Neutrophil (primary cell): ENCODE measurements around the gene MISP.

Experiments used
- H3K27ac ChIP-seq: fragments of 200-600 bp; sonication (generic); 2 replicates; pipeline ENCODE4 v1.5.1; 2016; ENCODE audit warnings: mild to moderate bottlenecking, moderate library complexity
- H3K27me3 ChIP-seq: fragments of 200-600 bp; sonication (generic); 2 replicates; pipeline ENCODE4 v1.6.0; 2016; ENCODE audit warnings: mild to moderate bottlenecking
- H3K36me3 ChIP-seq: fragments of 200-600 bp; sonication (generic); 2 replicates; pipeline ENCODE4 v1.5.1; 2017
- H3K4me1 ChIP-seq, 2 experiments: fragments of 200-600 bp in 1 of 2; sonication (generic) in 1 of 2; 1 replicate in 1 of 2; 2 replicates in 1 of 2; pipeline versions ENCODE4 v1.5.1 to v1.6.1; 2013 to 2016; ENCODE audit warnings: low read depth in 1 of 2, low read length in 1 of 2, mild to moderate bottlenecking in 1 of 2, moderate library complexity in 1 of 2; ENCODE audit not compliant: control insufficient read depth in 1 of 2, insufficient read depth in 1 of 2
- H3K4me3 ChIP-seq, 2 experiments: fragments of 200-600 bp in 1 of 2; sonication (generic) in 1 of 2; 1 replicate in 1 of 2; 2 replicates in 1 of 2; pipeline ENCODE4 v1.5.1; 2013 to 2016; ENCODE audit warnings: low read depth in 1 of 2, low read length in 1 of 2, mild to moderate bottlenecking in 1 of 2, moderate library complexity in 1 of 2
- H3K9me3 ChIP-seq: fragments of 200-600 bp; sonication (generic); 2 replicates; pipeline ENCODE4 v1.5.1; 2016
- TF ChIP-seq, protein P1 (sequence below): fragments of 200-600 bp; sonication (generic); IDR thresholded peaks from 2 replicates; pipeline ENCODE4 v1.5.1; 2016; ENCODE audit warnings: antibody characterized with exemption

Gene MISP

DNA sequence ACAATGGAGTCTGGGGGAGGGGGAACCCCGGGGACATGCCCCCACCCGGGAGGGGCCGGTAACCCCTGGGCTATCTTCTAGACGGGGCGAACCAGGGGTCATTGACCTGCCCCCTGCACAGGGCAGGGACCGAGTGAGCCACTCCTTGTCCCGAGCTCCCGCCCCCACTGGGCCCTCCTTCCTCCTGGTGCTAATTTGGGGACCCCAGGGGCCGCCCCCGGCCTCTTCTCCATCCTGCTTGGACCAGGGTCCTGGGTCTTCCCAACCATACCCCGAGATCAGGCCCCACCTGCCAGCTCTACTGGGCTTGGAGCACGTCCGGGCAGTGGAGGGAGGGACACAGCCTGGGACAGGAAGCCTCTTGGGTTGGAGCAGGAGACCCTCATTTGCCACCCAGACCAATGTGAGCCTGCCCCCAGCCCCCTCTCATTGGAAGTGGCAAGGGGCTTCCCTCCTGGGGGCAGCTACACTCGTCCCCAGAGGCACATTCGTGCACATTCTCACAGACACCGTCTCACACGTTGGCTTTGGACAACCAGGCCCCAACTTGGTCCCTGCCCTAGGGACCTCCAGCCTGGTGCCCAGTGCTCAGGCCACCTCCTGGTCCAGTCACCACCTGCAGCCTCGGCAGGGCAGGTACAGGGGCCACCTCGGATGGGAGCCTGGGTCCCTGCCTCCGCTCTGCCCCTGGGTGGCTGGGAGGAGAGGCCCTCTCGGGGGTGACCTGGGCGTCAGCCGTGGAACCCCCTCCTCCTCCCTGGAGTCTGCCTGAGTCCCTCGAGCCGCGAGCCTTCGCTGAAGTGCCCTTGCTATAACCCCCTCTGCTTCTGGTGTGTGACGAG lies 3.3 kb upstream of the MISP start:
- Histone ChIP-seq H3K4me1 (no peaks in the 10 kb centered on the region), H3K9me3 (peaks cover 4% of the 10 kb centered on the region), H3K36me3 (no peaks in the 10 kb centered on the region), H3K27ac (no peak overlapping the region), H3K27me3 (peaks cover 19% of the 10 kb centered on the region), H3K4me3 (no peak overlapping the region)
- TF ChIP-seq, protein P1, sequence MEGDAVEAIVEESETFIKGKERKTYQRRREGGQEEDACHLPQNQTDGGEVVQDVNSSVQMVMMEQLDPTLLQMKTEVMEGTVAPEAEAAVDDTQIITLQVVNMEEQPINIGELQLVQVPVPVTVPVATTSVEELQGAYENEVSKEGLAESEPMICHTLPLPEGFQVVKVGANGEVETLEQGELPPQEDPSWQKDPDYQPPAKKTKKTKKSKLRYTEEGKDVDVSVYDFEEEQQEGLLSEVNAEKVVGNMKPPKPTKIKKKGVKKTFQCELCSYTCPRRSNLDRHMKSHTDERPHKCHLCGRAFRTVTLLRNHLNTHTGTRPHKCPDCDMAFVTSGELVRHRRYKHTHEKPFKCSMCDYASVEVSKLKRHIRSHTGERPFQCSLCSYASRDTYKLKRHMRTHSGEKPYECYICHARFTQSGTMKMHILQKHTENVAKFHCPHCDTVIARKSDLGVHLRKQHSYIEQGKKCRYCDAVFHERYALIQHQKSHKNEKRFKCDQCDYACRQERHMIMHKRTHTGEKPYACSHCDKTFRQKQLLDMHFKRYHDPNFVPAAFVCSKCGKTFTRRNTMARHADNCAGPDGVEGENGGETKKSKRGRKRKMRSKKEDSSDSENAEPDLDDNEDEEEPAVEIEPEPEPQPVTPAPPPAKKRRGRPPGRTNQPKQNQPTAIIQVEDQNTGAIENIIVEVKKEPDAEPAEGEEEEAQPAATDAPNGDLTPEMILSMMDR: no peak

DNA sequence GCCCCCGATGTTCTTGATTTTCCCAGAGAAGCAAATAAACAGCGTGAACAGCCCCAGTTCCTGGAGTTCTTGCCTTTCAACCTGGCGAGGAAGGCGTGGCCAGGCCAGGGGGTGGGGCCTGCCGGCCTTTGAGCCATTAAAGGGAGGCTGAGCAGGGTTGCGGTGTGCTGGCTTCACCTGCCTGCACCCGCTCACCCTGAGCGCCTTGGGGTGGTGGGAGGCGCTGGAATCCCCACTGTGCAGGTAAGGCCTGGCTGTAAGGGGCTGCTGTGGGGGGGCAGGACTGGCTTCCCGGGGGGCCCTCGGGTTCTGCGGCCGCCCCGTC lies 2.7 kb upstream of the MISP start:
- TF ChIP-seq, protein P1: no peak
- no peak overlapping the region for H3K4me3 ChIP-seq
- no peaks in the 10 kb centered on the region for H3K4me1 ChIP-seq
- H3K9me3 ChIP-seq: peaks cover 4% of the 10 kb centered on the region
- no peaks in the 10 kb centered on the region for H3K36me3 ChIP-seq
- H3K27me3 ChIP-seq: peaks cover 24% of the 10 kb centered on the region
- no peak overlapping the region for H3K27ac ChIP-seq

- H3K4me3 ChIP-seq: no peak overlapping the region
These were observed 1.1 kb upstream of the MISP start for GRCh38 chr19:749811-750210.

GRCh38 chr19:751501-752341 lies 809 bp downstream of the MISP start:
- TF ChIP-seq, protein P1: no peak
- no peak overlapping the region for H3K27ac ChIP-seq
- no peaks in the 10 kb centered on the region for H3K4me1 ChIP-seq
- H3K4me3 ChIP-seq: no peak overlapping the region
- H3K9me3 ChIP-seq: peaks cover 4% of the 10 kb centered on the region
- H3K27me3 ChIP-seq: peaks cover 31% of the 10 kb centered on the region
- no peaks in the 10 kb centered on the region for H3K36me3 ChIP-seq

More at GRCh38 chr19:749811-750210, 1.1 kb upstream of the MISP start:
- TF ChIP-seq, protein P1: no peak
- Histone ChIP-seq H3K27ac (no peak overlapping the region), H3K9me3 (peaks cover 4% of the 10 kb centered on the region), H3K4me1 (no peaks in the 10 kb centered on the region), H3K27me3 (peaks cover 31% of the 10 kb centered on the region), H3K36me3 (no peaks in the 10 kb centered on the region)

- no peak overlapping the region for H3K4me3 ChIP-seq
- no peaks in the 10 kb centered on the region for H3K36me3 ChIP-seq
- TF ChIP-seq, protein P1: no peak
- peaks cover 31% of the 10 kb centered on the region for H3K27me3 ChIP-seq
- H3K4me1 ChIP-seq: no peaks in the 10 kb centered on the region
- H3K27ac ChIP-seq: no peak overlapping the region
- no peaks in the 10 kb centered on the region for H3K9me3 ChIP-seq
These were observed 2.0 kb downstream of the MISP start for GRCh38 chr19:752652-753517.
